Lung (tissue), 12 donors: ENCODE results near the gene ASAP2. TPM values are rescaled to one million over a fixed set of nuclear protein-coding genes. Genes with fewer than 3 reads are reported as not detected.

Source experiments
- ATAC-seq: fragments of 200-7000 bp; cut with Tn5 transposase; one replicate; pipeline ENCODE4 v1.9.1; 2020; ENCODE audit warnings: moderate number of reproducible peaks; ENCODE audit not compliant: insufficient read depth, low FRiP score
- DNase-seq, 3 donors: peaks; one replicate each; pipeline ENCODE4 v3.0.0-alpha.2; 2013 to 2017
- H3K27ac ChIP-seq, 2 donors: one replicate each; pipeline ENCODE4 v1.5.1; 2013; ENCODE audit warnings: mild to moderate bottlenecking in 2 of 2, moderate library complexity in 2 of 2, control low read depth in 1 of 2, inconsistent platforms in 1 of 2, low read depth in 1 of 2, low read length in 1 of 2
- H3K27me3 ChIP-seq, 3 donors: one replicate each; pipeline ENCODE4 v1.5.1; 2013; ENCODE audit warnings: low read length in 2 of 3; ENCODE audit not compliant: control insufficient read depth in 3 of 3, insufficient read depth in 3 of 3
- H3K36me3 ChIP-seq, 4 donors: one replicate each; pipeline ENCODE4 v1.5.1; 2013; ENCODE audit warnings: low read length in 4 of 4, mild to moderate bottlenecking in 1 of 4, moderate library complexity in 1 of 4; ENCODE audit not compliant: control insufficient read depth in 4 of 4, insufficient read depth in 4 of 4
- H3K4me1 ChIP-seq, 5 donors: one replicate each; pipeline ENCODE4 v1.5.1; 2013; ENCODE audit warnings: low read length in 5 of 5, mild to moderate bottlenecking in 2 of 5, moderate library complexity in 1 of 5; ENCODE audit not compliant: control insufficient read depth in 5 of 5, insufficient read depth in 5 of 5
- H3K4me3 ChIP-seq: one replicate; pipeline ENCODE4 v1.5.1; 2013; ENCODE audit warnings: mild to moderate bottlenecking, control low read depth, moderate library complexity
- H3K9ac ChIP-seq, 2 donors: one replicate each; pipeline ENCODE4 v1.5.1; 2013; ENCODE audit warnings: low read length in 2 of 2, control low read depth in 1 of 2; ENCODE audit not compliant: insufficient read depth in 1 of 2
- H3K9me3 ChIP-seq, 4 donors: one replicate each; pipeline ENCODE4 v1.5.1; 2013; ENCODE audit warnings: low read length in 3 of 4, mild to moderate bottlenecking in 1 of 4, moderate library complexity in 1 of 4; ENCODE audit not compliant: control insufficient read depth in 4 of 4, insufficient read depth in 3 of 4
- CTCF ChIP-seq: IDR thresholded peaks from 2 replicates; pipeline ENCODE4 v1.5.1; 2012; ENCODE audit warnings: mild to moderate bottlenecking; ENCODE audit errors: control extremely low read depth, extremely low read depth
- WGBS, 2 donors: extraction: QIAGEN DNeasy Blood & Tissue Kit; methylation state at CpG; one replicate each; pipeline ENCODE4 v1.1.7; 2013; 5-methylcytosine and 5-hydroxymethylcytosine counted together
- polyA plus RNA-seq, 2 donors: library from polyadenylated mRNA; stranded (reverse); fragments of 200-250 nt; gene quantifications; one replicate each; pipeline ENCODE4 v1.2.1, GENCODE V29; 2013
- total RNA-seq, 2 donors: library from RNA; depleted of rRNA in 1 of 2; stranded (reverse); fragments of >200 nt in 1 of 2; gene quantifications; one replicate each; pipeline ENCODE4 v1.2.1, GENCODE V29; 2014 to 2021
- donor health status: control.
- donor health status: control.
- donor health status: Bipolar disorder and iron deficiency.
- donor health status: healthy.
- donor health status: DM: yes; HTN: yes; CAD: no.

The ASAP2 gene
- total and polyA plus RNA-seq, 4 donors: 7.4 to 30.9 (median 17.0) TPM

- Histone ChIP-seq H3K27me3 (no peaks in the 10 kb centered on the region), H3K4me1 (peaks cover 4 to 18% (median 5%) of the 10 kb centered on the region in 5 donors), H3K9me3 (no peaks in the 10 kb centered on the region), H3K4me3 (no peak overlapping the region), H3K36me3 (peaks cover 0 to 12% (median 7%) of the 10 kb centered on the region in 4 donors), H3K27ac (no peak overlapping the region), H3K9ac (no peak overlapping the region)
- WGBS, 2 donors: 96% methylated on average over 10 of the region's 10 CpGs
- ATAC-seq (no peak), DNase-seq (no peak)
- TF ChIP-seq CTCF: no peak
These were observed 139.4 kb downstream of the ASAP2 start for GRCh38 chr2:9345997-9346396.

GRCh38 chr2:9346885-9347284 is 140.3 kb downstream of the ASAP2 start:
- Histone ChIP-seq H3K4me3 (no peak overlapping the region), H3K9me3 (no peaks in the 10 kb centered on the region), H3K27ac (peak overlapping the region in 1 of 2 donors; percentile 87), H3K27me3 (no peaks in the 10 kb centered on the region), H3K4me1 (peaks cover 4 to 18% (median 5%) of the 10 kb centered on the region in 5 donors), H3K36me3 (peaks cover 3 to 19% (median 10%) of the 10 kb centered on the region in 4 donors), H3K9ac (no peak overlapping the region)
- 70 to 80% methylated on average over 9 of the region's 9 CpGs for WGBS, 2 donors
- DNase-seq (no peak), ATAC-seq (no peak)
- TF ChIP-seq CTCF: no peak

GRCh38 chr2:9347411-9347881 is 140.8 kb downstream of the ASAP2 start:
- Histone ChIP-seq H3K9ac (no peak overlapping the region), H3K9me3 (no peaks in the 10 kb centered on the region), H3K36me3 (peaks cover 3 to 19% (median 12%) of the 10 kb centered on the region in 4 donors), H3K27ac (peak overlapping the region in 1 of 2 donors; percentile 87), H3K4me3 (no peak overlapping the region), H3K27me3 (no peaks in the 10 kb centered on the region), H3K4me1 (peaks cover 4 to 18% (median 5%) of the 10 kb centered on the region in 5 donors)
- DNase-seq (peak; percentile 61 to 93 (median 85)), ATAC-seq (peak; percentile 83)
- 23 to 54% methylated on average over 6 of the region's 6 CpGs for whole genome bisulfite sequencing, 2 donors
- no peak for TF ChIP-seq CTCF

GRCh38 chr2:9354318-9354717 is 147.7 kb downstream of the ASAP2 start:
- 96% methylated on average over 12 of the region's 12 CpGs for WGBS, 2 donors
- H3K27ac ChIP-seq: no peak overlapping the region
- no peak overlapping the region for H3K9ac ChIP-seq
- ATAC-seq (no peak), DNase-seq (no peak)
- H3K4me3 ChIP-seq: no peak overlapping the region
- H3K9me3 ChIP-seq: no peaks in the 10 kb centered on the region
- H3K27me3 ChIP-seq: no peaks in the 10 kb centered on the region
- no peak for TF ChIP-seq CTCF
- peaks cover 0 to 12% (median 0%) of the 10 kb centered on the region in 5 donors for H3K4me1 ChIP-seq
- H3K36me3 ChIP-seq: peaks cover 9 to 30% (median 17%) of the 10 kb centered on the region in 4 donors
